GM18499 (cell line): ENCODE measurements around the gene FMNL1.
"Not testable (repeated sequence)": the region's sequence is repeated elsewhere in the genome, so short reads cannot be mapped to it uniquely, and the experiment has no call there.

Source experiments
- ATAC-seq: cut with Tn5 transposase; IDR thresholded peaks from one replicate; pipeline ENCODE4 v1.9.1; 2021; ENCODE audit warnings: moderate number of reproducible peaks; ENCODE audit not compliant: insufficient read depth, unreplicated experiment

The FMNL1 gene

GRCh38 chr17:45221081-45222013 lies at the start of gene FMNL1:
Gene FMNL1 (plus strand): TSS chr17:45221885. CDS start chr17:45222125, 240 bp downstream.
- ATAC-seq = no peak

DNA sequence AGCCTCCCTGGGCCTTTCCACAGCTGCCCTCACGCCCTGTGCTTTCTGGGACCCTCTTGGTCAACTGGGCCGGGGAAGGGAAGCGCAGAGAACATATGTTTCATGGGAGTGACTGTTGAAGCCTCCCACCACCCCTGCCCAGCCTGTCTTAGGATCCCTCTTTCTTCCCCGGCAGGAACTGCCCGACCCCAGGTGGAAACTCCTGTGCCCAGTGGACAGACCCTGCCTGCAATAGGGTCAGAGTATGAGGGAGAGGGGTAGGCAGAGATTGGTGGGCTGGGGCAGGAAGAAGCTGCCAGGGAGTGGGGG lies 49.5 kb upstream of the FMNL1 start:
- ATAC-seq = no peak

DNA sequence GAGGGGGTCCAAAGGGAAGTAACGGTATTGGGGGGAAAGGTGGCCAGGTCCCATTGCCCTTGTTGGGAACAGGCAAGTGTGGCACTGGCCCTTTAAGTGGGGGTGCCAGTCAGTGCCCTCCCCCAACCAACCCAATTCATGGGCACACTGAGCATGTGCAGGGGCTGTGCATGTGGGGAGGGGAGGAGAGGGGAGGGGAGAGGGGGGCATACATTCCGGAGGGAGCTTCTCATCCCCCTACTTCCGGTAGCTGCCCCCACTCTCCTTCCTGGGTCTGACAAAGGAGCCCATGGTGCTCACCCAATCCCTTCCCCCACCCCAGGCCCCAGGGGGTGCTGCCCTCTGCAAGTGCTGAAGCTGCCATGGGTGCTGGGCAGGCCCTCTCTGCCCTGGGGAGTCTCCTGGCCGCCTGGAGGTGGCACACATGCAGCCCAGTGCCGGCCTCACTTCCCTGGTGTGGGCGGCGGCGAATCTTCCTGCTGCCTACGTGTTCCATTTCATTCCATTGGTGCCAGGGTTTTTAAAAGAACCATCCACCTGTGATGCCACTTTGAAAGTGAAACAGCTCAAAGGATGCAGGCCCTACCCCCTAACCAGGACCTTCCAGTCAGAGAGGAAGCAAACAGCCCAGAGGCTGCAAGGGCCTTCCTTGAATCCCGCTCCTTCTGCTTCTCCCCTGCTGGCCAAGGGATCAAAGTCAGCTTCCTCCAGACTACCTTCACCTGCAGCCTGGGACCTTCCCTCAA lies 49.0 kb upstream of the FMNL1 start:
- ATAC-seq = no peak

GRCh38 chr17:45175759-45176115 lies 45.9 kb upstream of the FMNL1 start:
- ATAC-seq = no peak

DNA sequence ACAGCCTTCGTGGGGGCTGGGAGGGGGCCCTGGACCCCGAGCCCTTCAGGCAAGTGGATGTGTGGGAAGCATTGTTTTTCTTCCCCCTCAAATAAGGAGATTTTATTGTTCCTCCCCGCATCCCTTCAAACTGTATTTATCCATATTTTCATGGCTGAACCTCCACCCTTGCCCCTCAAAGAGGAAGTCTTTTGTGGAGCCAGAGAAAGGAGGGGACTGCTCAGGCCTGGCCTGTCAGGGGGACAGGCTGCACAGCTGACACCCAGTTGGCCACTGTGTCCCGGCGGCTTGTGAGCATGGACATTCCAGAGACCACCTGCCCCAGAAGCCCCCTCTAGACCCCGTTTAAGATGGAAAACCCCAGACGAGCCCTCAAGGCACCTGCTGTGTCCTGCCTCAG lies 44.1 kb upstream of the FMNL1 start:
- ATAC-seq = no peak

- ATAC-seq = no peak
Measured at GRCh38 chr17:45184144-45184543, 37.5 kb upstream of the FMNL1 start.

- ATAC-seq = no peak
Measured at GRCh38 chr17:45186801-45187354, 34.8 kb upstream of the FMNL1 start.

DNA sequence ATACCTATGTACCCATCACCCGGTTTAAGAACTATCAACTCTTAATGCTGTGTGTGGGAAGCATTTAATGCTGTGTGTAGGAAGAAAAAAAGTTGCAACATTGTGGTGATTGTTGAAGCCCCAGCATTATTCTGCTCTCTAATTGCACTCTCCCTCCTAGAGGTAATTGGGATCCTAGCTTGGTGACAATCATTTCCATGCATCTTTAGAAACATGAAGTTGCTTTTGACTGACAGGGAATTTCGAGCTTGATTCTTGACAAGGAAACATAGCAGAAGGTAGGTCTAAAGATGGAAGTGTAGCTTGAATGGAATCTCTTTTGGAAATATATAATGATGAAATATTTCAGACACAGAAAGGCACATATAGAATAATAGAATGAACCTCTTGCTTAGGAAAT lies 32.7 kb upstream of the FMNL1 start:
- no peak for ATAC-seq

DNA sequence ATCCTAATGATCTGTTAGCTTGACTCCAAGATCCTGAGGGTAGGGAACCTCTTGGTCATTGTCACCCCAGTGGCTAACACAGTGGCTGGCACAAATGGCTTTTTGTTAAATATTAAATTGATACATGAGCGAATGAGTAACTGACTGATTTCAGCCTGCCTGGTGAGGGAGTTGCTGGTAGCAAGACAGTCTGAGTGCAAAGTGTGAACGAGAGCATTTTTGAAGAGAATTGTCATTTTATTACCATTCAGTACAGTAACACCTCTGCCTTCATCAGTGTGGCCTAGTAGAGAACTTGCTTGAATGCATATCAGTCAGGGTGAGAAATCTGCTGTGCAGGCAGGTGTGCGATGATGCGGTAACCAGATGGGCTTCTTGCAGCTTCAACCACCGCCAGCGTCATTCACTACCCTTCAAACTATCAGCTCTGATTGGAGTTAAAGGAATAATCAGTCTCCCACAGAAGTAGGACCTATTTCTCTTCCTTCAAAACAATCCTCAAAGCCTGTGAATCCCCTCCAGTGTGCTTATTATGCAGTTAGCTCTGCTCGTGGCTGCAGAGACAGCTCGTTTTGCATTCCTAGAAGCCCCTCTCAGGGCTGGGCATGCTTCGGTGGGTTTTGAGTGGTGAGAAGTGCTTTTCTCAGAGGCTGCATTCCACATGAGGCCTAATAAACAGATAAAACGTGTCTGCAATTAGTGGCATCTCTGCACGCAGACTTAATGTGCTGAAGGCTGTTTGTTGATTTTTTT lies 31.0 kb upstream of the FMNL1 start:
- ATAC-seq = no peak

DNA sequence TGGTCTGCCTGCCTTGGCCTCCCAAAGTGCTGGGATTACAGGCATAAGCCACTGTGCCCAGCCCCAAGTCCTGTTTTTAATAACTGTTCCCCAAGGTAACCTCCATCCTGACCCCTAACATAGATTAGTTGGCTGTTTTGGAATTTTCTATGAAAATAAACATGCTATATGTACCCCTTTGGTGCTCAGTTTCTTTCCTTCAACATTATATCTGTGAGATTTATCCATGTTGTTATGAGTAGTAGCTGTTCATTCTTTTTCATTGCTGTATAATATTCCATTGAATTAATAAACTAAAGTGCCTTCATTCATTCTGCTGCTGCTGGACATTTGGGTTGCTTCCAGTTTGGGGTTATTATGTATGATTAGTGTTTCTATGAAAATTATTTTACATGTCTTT lies 26.3 kb upstream of the FMNL1 start:
- no peak for ATAC-seq

GRCh38 chr17:45197108-45197507 lies 24.6 kb upstream of the FMNL1 start:
- ATAC-seq = no peak

GRCh38 chr17:45197555-45198334 lies 23.9 kb upstream of the FMNL1 start:
- no peak for ATAC-seq

GRCh38 chr17:45200701-45201100 lies 21.0 kb upstream of the FMNL1 start:
- ATAC-seq = no peak

DNA sequence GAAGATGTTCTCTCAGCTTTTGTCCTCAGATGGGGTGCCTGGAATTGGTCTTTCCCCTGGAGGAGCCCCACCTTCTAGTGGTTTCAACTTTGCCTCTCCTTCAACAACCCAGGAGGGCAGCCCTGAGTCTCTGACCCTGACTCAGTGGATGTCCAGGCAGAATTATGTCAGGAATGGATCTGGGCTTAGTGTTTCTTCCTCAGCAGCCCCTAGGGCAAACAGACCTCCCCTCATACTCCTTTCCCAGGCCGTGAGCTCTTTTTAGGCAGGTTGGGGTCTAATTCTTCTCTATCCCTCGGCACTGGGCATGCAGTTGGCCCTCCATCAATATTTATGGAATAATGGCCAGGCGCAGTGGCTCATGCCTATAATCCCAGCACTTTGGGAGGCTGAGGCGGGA lies 20.2 kb upstream of the FMNL1 start:
- no peak for ATAC-seq

- not testable (repeated sequence) for ATAC-seq
Measured at GRCh38 chr17:45201880-45202279, 19.8 kb upstream of the FMNL1 start.

DNA sequence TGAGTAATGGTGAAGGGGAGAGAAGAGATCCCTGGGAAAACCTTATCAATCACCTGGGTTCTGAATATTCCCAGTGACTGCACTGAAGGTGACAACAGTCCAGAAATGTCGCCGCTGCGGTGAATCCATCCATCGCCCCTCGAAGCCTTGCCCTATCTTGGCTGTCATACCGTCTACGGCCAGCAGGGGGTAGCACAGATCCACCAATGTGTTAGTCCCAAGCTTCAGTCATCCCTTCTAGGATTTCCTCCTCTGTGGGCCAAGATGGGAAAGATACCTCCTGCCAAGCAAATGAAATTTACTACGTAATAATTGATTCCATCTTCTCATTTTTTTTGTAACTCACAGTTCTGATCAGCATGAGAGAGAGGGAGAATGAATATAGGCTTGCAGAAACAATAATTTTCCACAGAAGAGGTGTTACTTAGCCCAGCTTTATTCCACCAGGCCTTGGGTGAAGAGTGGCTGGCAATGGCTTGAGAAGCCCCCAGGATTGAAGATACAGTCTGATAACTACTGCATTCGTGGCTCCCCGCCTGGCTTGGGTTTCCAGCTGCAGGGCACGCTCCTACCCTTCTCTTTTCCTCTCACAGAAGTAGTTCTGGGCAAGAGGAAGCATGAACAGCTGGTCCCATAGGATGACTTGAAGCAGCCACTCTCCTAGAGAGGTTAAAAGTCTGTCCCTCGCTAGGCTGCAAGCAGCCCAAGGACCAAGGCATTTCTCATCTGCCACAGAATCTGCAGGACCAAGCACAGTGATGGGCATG lies 2.6 kb upstream of the FMNL1 start:
- no peak for ATAC-seq

DNA sequence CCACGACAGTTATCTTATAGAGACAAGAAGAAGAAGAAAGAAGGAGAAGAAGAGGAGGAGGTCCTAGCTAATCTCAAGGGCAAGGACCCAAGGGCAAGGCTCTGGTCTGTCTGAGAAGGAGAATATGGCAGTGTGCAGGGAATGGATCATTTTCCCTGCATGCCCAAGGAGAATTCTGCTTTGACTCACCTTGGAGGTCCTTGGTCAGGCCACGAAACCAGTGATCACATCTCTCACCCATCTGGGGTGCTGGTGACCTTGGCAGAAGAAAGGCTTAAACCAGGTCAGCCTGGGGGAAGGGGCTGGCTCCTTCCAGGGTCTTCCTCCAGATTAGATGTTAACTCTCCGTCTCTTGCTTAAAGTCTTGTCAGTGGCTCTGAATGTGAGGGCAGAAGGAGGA lies 1.6 kb upstream of the FMNL1 start:
- no peak for ATAC-seq

DNA sequence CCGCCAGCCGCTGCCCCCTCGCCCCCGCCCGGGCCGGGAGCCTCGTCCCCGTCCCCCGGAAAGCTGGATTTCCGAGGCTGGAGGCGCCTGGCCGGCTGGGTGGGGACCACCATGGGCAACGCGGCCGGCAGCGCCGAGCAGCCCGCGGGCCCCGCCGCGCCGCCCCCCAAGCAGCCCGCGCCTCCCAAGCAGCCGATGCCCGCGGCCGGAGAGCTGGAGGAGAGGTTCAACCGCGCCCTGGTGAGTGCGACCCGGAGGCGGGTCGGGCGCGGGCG lies 266 bp downstream of the FMNL1 start:
- ATAC-seq = no peak

DNA sequence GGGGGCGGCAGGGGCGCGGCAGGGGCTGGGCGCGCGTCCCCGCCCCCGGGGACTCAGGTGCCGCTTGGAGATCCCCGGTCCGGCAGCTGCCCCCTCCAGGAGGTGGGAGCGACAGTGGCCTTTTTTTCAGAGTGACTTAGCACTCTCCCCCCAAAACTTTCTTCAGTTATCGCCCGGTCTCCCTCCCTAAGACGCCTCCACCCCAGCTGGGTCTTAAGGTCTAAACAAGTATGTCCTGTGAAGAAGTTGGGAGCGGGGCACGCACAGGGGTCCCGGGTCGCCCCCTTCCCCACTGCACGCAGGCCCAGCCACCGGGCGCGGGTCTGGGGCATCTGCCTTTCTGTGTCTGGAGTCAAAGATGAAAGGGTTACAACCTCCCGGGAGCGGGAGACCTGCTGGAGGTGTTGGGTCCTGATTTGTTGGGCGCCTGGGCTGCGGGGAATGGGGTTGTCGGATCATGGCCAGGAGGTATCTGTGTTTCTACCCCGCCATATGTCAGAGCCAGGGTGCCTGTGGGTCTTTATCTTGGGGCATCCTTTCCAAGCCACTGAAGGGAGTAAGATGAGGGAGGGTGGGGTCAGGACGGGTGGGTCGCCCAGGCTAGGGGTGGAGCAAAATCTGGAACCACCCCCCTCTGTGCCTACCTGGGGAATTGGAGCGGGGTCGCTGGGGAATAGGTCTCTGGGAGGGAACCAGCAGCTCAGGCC lies 757 bp downstream of the FMNL1 start:
- no peak for ATAC-seq
